H1 (cell line): ENCODE data around the gene MROH2A. TPM values are rescaled to one million over a fixed set of nuclear protein-coding genes. Genes with fewer than 3 reads are reported as not detected.

Source experiments
- CEBPB ChIP-seq: IDR thresholded peaks from 2 replicates; pipeline ENCODE4 v1.6.1; 2012; ENCODE audit warnings: low read depth, low read length
- CHD2 ChIP-seq: IDR thresholded peaks from 2 replicates; pipeline ENCODE4 v1.6.1; 2012; ENCODE audit warnings: low read length, improper control_type of control experiment
- FOSL1 ChIP-seq: IDR thresholded peaks from 2 replicates; pipeline ENCODE4 v1.6.1; 2011; ENCODE audit warnings: mild to moderate bottlenecking, low read depth, low read length, moderate library complexity; ENCODE audit not compliant: insufficient read depth
- JUND ChIP-seq: IDR thresholded peaks from 2 replicates; pipeline ENCODE4 v1.6.1; 2011; ENCODE audit warnings: mild to moderate bottlenecking, improper control_type of control experiment, low read length
- SP4 ChIP-seq: IDR thresholded peaks from 2 replicates; pipeline ENCODE4 v1.6.1; 2012; ENCODE audit warnings: low read length, inconsistent platforms
- polyA plus RNA-seq, 7 experiments: library from polyadenylated mRNA; depleted of rRNA in 3 of 7; stranded (reverse) in 5 of 7; unstranded in 2 of 7; fragments of >200 nt in 5 of 7; fragments of 200-250 nt in 2 of 7; gene quantifications; 1 replicate in 5 of 7; 2 replicates in 1 of 7; 4 replicates in 1 of 7; pipeline versions ENCODE4 v1.2.1 to v1.2.3, GENCODE V29; 2011 to 2013; ENCODE audit warnings: missing spikeins in 2 of 7, mixed read lengths in 2 of 7
- total RNA-seq: library from RNA; stranded (reverse); fragmentation: NEBNext Ultra II Directional; extraction: Animal tissue kit (Norgen Biotek cat#: 25700); gene quantifications from 2 replicates; pipeline ENCODE4 v1.2.1, GENCODE V29; 2021
- TF ChIP-seq, protein P1 (sequence below): IDR thresholded peaks from 2 replicates; pipeline ENCODE4 v1.6.1; 2012; ENCODE audit warnings: inconsistent platforms

MROH2A gene
- total and polyA plus RNA-seq, 2 of the 8 experiments (the other 6 are each of a cell fraction or from before 2014, with no cell fraction given), result not detected

DNA sequence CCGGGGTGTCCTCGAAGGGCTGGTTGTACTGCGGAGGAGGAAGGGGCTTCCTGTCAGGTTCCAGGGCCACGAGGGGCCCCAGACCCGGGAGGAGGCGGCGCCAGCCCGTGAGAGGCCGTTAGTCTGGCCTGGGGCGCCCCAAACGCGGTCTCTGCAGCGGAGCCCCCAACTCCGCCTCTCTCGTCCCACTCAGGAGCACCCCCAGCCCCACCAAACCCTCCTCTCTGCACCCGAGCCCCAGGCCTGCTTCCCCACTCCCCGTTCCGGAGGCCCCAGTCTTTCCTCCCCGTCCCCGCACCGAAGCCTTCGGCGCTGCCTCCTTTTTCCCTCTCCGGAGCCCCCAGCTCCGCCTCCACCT, 75.7 kb downstream of the MROH2A start (continued):
- no peak for TF ChIP-seq JUND
- TF ChIP-seq, protein P1, sequence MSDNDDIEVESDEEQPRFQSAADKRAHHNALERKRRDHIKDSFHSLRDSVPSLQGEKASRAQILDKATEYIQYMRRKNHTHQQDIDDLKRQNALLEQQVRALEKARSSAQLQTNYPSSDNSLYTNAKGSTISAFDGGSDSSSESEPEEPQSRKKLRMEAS, result no peak
- no peak for TF ChIP-seq SP4
- TF ChIP-seq CEBPB, result no peak
- no peak for TF ChIP-seq FOSL1
- TF ChIP-seq CHD2, result no peak
